GM12878 (cell line): ENCODE data around the gene ATF3. TPM values are rescaled to one million over a fixed set of nuclear protein-coding genes. Genes with fewer than 3 reads are reported as not detected.

ENCODE experiments used
- ATAC-seq: fragments of 200-7000 bp; cut with Tn5 transposase; 3 replicates; pipeline ENCODE4 v1.9.1; 2020; ENCODE audit warnings: mild to moderate bottlenecking, moderate library complexity
- BruUV-seq: library from RNA; stranded (reverse); fragments of 400-500 nt; replicated peaks from 2 replicates; lab custom pipeline; 2021; lab: Mats Ljungman, UMichigan
- CTCF ChIA-PET: fragments of 300-600 bp; sonication (Branson Sonifier 250); formaldehyde crosslinking; extraction: SDS; loops from one replicate; lab custom pipeline; 2021; ENCODE audit warnings: inconsistent platforms; lab: Yijun Ruan, JAX
- POLR2A ChIA-PET: fragments of 350-600 bp; formaldehyde crosslinking; extraction: SDS; loops from one replicate; lab custom pipeline; 2021; ENCODE audit warnings: inconsistent platforms; lab: Charles Lee
- RAD21 ChIA-PET: fragments of 300-600 bp; sonication (Branson Sonifier 250); formaldehyde crosslinking; loops from one replicate; lab custom pipeline; 2023; ENCODE audit warnings: antibody characterized with exemption; ENCODE audit not compliant: unreplicated experiment; lab: Charles Lee
- SMC1A ChIA-PET: fragments of 300-600 bp; sonication (Branson Sonifier 250); formaldehyde crosslinking; loops from one replicate; lab custom pipeline; 2023; ENCODE audit not compliant: unreplicated experiment, uncharacterized antibody; lab: Charles Lee
- DNase-seq: peaks from one replicate; pipeline ENCODE4 v3.0.0-alpha.2; 2011; ENCODE audit warnings: low read depth, low spot score
- FAIRE-seq: peaks from 3 replicates; lab custom pipeline; 2011; peaks lifted over from hg19 to GRCh38; lab: Jason Lieb, UNC
- H2AFZ ChIP-seq: 2 replicates; pipeline ENCODE4 v1.6.0; 2011; ENCODE audit warnings: low read depth, low read length, control low read depth; ENCODE audit not compliant: control insufficient read depth
- H3K27ac ChIP-seq: 2 replicates; pipeline ENCODE4 v1.5.1; 2011; ENCODE audit warnings: control low read depth; ENCODE audit not compliant: control insufficient read depth, insufficient read depth
- H3K27me3 ChIP-seq, 2 experiments: replicated peaks in 1 of 2; 2 replicates each; pipeline versions ENCODE4 v1.6.0 to v1.6.1; 2011; ENCODE audit warnings: low read length in 1 of 2; ENCODE audit not compliant: control insufficient read depth in 2 of 2, insufficient read depth in 2 of 2
- H3K36me3 ChIP-seq, 2 experiments: 2 replicates each; pipeline ENCODE4 v1.5.1; 2011; ENCODE audit warnings: low read length in 1 of 2; ENCODE audit not compliant: control insufficient read depth in 2 of 2, insufficient read depth in 2 of 2
- H3K4me1 ChIP-seq: 2 replicates; pipeline ENCODE4 v1.6.1; 2011; ENCODE audit warnings: mild to moderate bottlenecking, low read length, moderate library complexity, mixed read lengths; ENCODE audit not compliant: control insufficient read depth, insufficient read depth
- H3K4me2 ChIP-seq: 2 replicates; pipeline ENCODE4 v1.6.0; 2011; ENCODE audit warnings: control low read depth; ENCODE audit not compliant: control insufficient read depth, insufficient read depth
- H3K4me3 ChIP-seq: fragments of 200-600 bp; sonication (generic); 2 replicates; pipeline ENCODE4 v1.5.1; 2016
- H3K79me2 ChIP-seq: 2 replicates; pipeline ENCODE4 v1.6.0; 2011; ENCODE audit warnings: low read length; ENCODE audit not compliant: control insufficient read depth, insufficient read depth
- H3K9ac ChIP-seq: 2 replicates; pipeline ENCODE4 v1.8.0; 2011; ENCODE audit warnings: low read length, control low read depth, mixed read lengths; ENCODE audit not compliant: control insufficient read depth, insufficient read depth
- H3K9me3 ChIP-seq: replicated peaks from 3 replicates; pipeline ENCODE4 v1.5.1; 2011; ENCODE audit warnings: mild to moderate bottlenecking, low read length; ENCODE audit not compliant: control insufficient read depth, insufficient read depth
- H4K20me1 ChIP-seq: 2 replicates; pipeline ENCODE4 v1.6.0; 2011; ENCODE audit not compliant: control insufficient read depth, insufficient read depth
- BCLAF1 ChIP-seq: fragments of 450-650 bp; IDR thresholded peaks from 2 replicates; pipeline ENCODE4 v1.6.1; 2017; ENCODE audit warnings: antibody characterized with exemption, mild to moderate bottlenecking, moderate library complexity
- CBFB ChIP-seq: IDR thresholded peaks from 2 replicates; pipeline ENCODE4 v1.6.1; 2016; ENCODE audit warnings: antibody characterized with exemption, low read depth
- E2F8 ChIP-seq: fragments of 450-650 bp; IDR thresholded peaks from 2 replicates; pipeline ENCODE4 v1.6.1; 2018; ENCODE audit warnings: mild to moderate bottlenecking, low read depth, moderate library complexity; ENCODE audit not compliant: partially characterized antibody
- EED ChIP-seq: sonication (generic); IDR thresholded peaks from 2 replicates; pipeline ENCODE4 v1.6.1; 2016; ENCODE audit warnings: antibody characterized with exemption, low read depth
- IKZF1 ChIP-seq: fragments of 450-650 bp; conservative IDR thresholded peaks from 2 replicates; pipeline ENCODE4 v1.6.1; 2017; ENCODE audit warnings: antibody characterized with exemption, mild to moderate bottlenecking
- MTA2 ChIP-seq: fragments of 450-650 bp; IDR thresholded peaks from 2 replicates; pipeline ENCODE4 v1.6.1; 2016; ENCODE audit warnings: low read depth, mild to moderate bottlenecking, moderate library complexity
- NFYB ChIP-seq: IDR thresholded peaks from 2 replicates; pipeline ENCODE4 v1.6.1; 2011; ENCODE audit warnings: low read depth, mild to moderate bottlenecking, low read length, improper control_type of control experiment, moderate library complexity; ENCODE audit not compliant: insufficient read depth
- POLR2A ChIP-seq: IDR thresholded peaks from 2 replicates; pipeline ENCODE4 v1.6.1; 2011; ENCODE audit warnings: low read depth, mild to moderate bottlenecking, low read length
- POLR2AphosphoS2 ChIP-seq: IDR thresholded peaks from 2 replicates; pipeline ENCODE4 v1.6.1; 2011; ENCODE audit warnings: low read depth, mild to moderate bottlenecking, low read length, improper control_type of control experiment, moderate library complexity
- RAD21 ChIP-seq: IDR thresholded peaks from 2 replicates; pipeline ENCODE4 v1.6.1; 2011; ENCODE audit warnings: mild to moderate bottlenecking, low read depth, low read length, moderate library complexity; ENCODE audit not compliant: insufficient read depth
- RAD51 ChIP-seq: fragments of 450-650 bp; IDR thresholded peaks from 2 replicates; pipeline ENCODE4 v1.6.1; 2016; ENCODE audit warnings: moderate library complexity, mild to moderate bottlenecking, inconsistent platforms
- SIX5 ChIP-seq: IDR thresholded peaks from 2 replicates; pipeline ENCODE4 v1.6.1; 2011; ENCODE audit warnings: mild to moderate bottlenecking, low read depth, low read length, moderate library complexity; ENCODE audit not compliant: severe bottlenecking
- SMAD1 ChIP-seq: fragments of 450-650 bp; IDR thresholded peaks from 2 replicates; pipeline ENCODE4 v1.6.1; 2018; ENCODE audit warnings: mild to moderate bottlenecking, low read depth; ENCODE audit not compliant: partially characterized antibody
- SMARCA5 ChIP-seq: fragments of 450-650 bp; IDR thresholded peaks from 2 replicates; pipeline ENCODE4 v1.6.1; 2017; ENCODE audit warnings: mild to moderate bottlenecking
- SMC3 ChIP-seq: IDR thresholded peaks from 2 replicates; pipeline ENCODE4 v1.6.1; 2011; ENCODE audit warnings: low read length, improper control_type of control experiment, borderline replicate concordance
- WRNIP1 ChIP-seq: IDR thresholded peaks from 2 replicates; pipeline ENCODE4 v1.6.1; 2011; ENCODE audit warnings: low read depth, low read length, improper control_type of control experiment, borderline replicate concordance
- WGBS: methylation state at CpG from one replicate; pipeline ENCODE4 v1.1.6; 2016; ENCODE audit warnings: low lambda C conversion rate; ENCODE audit not compliant: insufficient replicate concordance, insufficient coverage; ENCODE audit errors: missing lambda C conversion rate; 5-methylcytosine and 5-hydroxymethylcytosine counted together
- in situ Hi-C: fragments of 300-500 bp; cut with MboI; formaldehyde crosslinking; loops from 9 replicates; pipeline ENCODE4 v1.14.3; 2018; ENCODE audit warnings: mixed read lengths
- intact Hi-C: fragments of 100-400 bp; cut with micrococcal nuclease; formaldehyde crosslinking; loops from one replicate; pipeline ENCODE4 v1.14.2; 2022; ENCODE audit not compliant: unreplicated experiment
- polyA plus RNA-seq, 11 experiments: library from polyadenylated mRNA; depleted of rRNA in 4 of 11; unstranded in 6 of 11; stranded (reverse) in 5 of 11; fragments of >200 nt; fragmentation: Nextera tagmentation in 4 of 11; fragmentation: Illumina TruSeq in 1 of 11; extraction: Ambion mirVana in 4 of 11; extraction: Trizol in 1 of 11; gene quantifications; 1 replicate in 1 of 11; 2 replicates in 10 of 11; pipeline versions ENCODE4 v1.2.1 to v1.2.3, GENCODE V29; 2011 to 2016; ENCODE audit warnings: inconsistent platforms in 2 of 11, missing spikeins in 2 of 11, low read depth in 1 of 11
- total RNA-seq, 4 experiments: library from RNA; depleted of rRNA in 3 of 4; stranded (reverse); fragments of >200 nt in 3 of 4; fragmentation: Illumina TruSeq in 1 of 4; extraction: Trizol in 1 of 4; gene quantifications; 2 replicates each; pipeline versions ENCODE4 v1.2.1 to v1.2.3, GENCODE V29; 2013 to 2021

Gene ATF3
- total and polyA plus RNA-seq, 10 of the 15 experiments (the other 5 are each of a cell fraction or from before 2014, with no cell fraction given): 3.0 to 13.9 (median 8.3) TPM

- TF ChIP-seq CBFB (no peak), RAD51 (no peak)
- TF ChIP-seq, all 136 proteins: peak for 7
Observed at GRCh38 chr1:212607913-212608391, 609 bp upstream of the ATF3 start (continued).

GRCh38 chr1:212608959-212609700 is 569 bp downstream of the ATF3 start:
- ATAC-seq (peak; percentile 24), FAIRE-seq (no peak), DNase-seq (no peak)
- WGBS: 2% methylated on average over 45 of the region's 75 CpGs
- intact Hi-C loops: loop anchor here (1.0 to 10.0 kb wide), 6 partner anchors 13 to 256 kb away; no protein-coding TSS in a partner anchor
- ChIA-PET POLR2A (interaction anchor here (0.5 to 3.2 kb wide), 22 partner anchors 10 to 919 kb away, joined by 3 to 48 read pairs (median 4); no protein-coding TSS in a partner anchor), CTCF (interaction anchor here (0.6 to 4.2 kb wide), 13 partner anchors 14 to 669 kb away, joined by 3 to 38 read pairs (median 5); no protein-coding TSS in a partner anchor), RAD21 (interaction anchor here (0.6 to 3.0 kb wide), 20 partner anchors 12 to 350 kb away, joined by 3 to 30 read pairs (median 4); partner anchors contain the start of gene BATF3), SMC1A (interaction anchor here (0.7 to 4.0 kb wide), 8 partner anchors 12 to 172 kb away, joined by 3 to 29 read pairs (median 5); no protein-coding TSS in a partner anchor)
- H3K27ac ChIP-seq: peak overlapping the region; percentile 62
- peak overlapping the region; percentile 87 for H3K4me3 ChIP-seq
- no peaks in the 10 kb centered on the region for H3K9me3 ChIP-seq
- H2AFZ ChIP-seq: peak overlapping the region; percentile 73
- H3K4me2 ChIP-seq: peak overlapping the region; percentile 99
- H3K9ac ChIP-seq: peak overlapping the region; percentile 87
- H3K4me1 ChIP-seq: peaks cover 26% of the 10 kb centered on the region
- no peaks in the 10 kb centered on the region for H4K20me1 ChIP-seq
- in situ Hi-C loops: no loop called here
- H3K79me2 ChIP-seq: peaks cover 56% of the 10 kb centered on the region
- BruUV-seq: no TSS peak
- no peaks in the 10 kb centered on the region for H3K36me3 ChIP-seq
- peaks cover 0 to 6% of the 10 kb centered on the region in 2 experiments; a peak in 1 of 4 replicates for H3K27me3 ChIP-seq
- no peak for TF ChIP-seq MTA2
- TF ChIP-seq SMC3: peak; percentile 19; the same call in 1 of the 2 replicates
- TF ChIP-seq RAD21: peak; percentile 47; the same call in 1 of the 2 replicates
- TF ChIP-seq EED: peak; percentile 35; the same call in 1 of the 2 replicates
- 0 out of 2 replicates have a peak, but pooled peaks have one; percentile 17 for TF ChIP-seq POLR2AphosphoS2
- no peak for TF ChIP-seq BCLAF1
- peak; percentile 82; the same call in 1 of the 2 replicates for TF ChIP-seq SMARCA5
- no peak for TF ChIP-seq NFYB
- peak; percentile 44; the same call in 1 of the 2 replicates for TF ChIP-seq IKZF1
- no peak for TF ChIP-seq SIX5
- no peak for TF ChIP-seq WRNIP1
- TF ChIP-seq POLR2A: peak; percentile 56
- TF ChIP-seq SMAD1: no peak
- TF ChIP-seq E2F8: no peak
